WERI-Rb-1 (cell line): Measurements from ENCODE around the gene PCDHB7.
A peak's percentile ranks its signal among the peaks of the same experiment; 100 is the strongest.
"Not testable (repeated sequence)": the region's sequence is repeated elsewhere in the genome, so short reads cannot be mapped to it uniquely, and the experiment has no call there.

ENCODE experiments used
- DNase-seq: peaks from one replicate; pipeline ENCODE4 v3.0.0-alpha.2; 2020
- H3K27ac ChIP-seq: fragments of 250-450 bp; sonication (Bioruptor Pico); 2 replicates; pipeline ENCODE4 v1.5.1; 2020; ENCODE audit warnings: mild to moderate bottlenecking, moderate library complexity
- H3K27me3 ChIP-seq: fragments of 250-450 bp; sonication (Bioruptor Pico); 2 replicates; pipeline ENCODE4 v1.5.1; 2021; ENCODE audit warnings: mild to moderate bottlenecking, low read depth, moderate library complexity; ENCODE audit not compliant: insufficient read depth, severe bottlenecking
- H3K36me3 ChIP-seq: fragments of 250-450 bp; sonication (Bioruptor Pico); 2 replicates; pipeline ENCODE4 v1.5.1; 2020; ENCODE audit warnings: mild to moderate bottlenecking, moderate library complexity
- H3K4me3 ChIP-seq: 2 replicates; pipeline ENCODE4 v1.5.1; 2011; ENCODE audit warnings: low read depth, mild to moderate bottlenecking, control low read depth, low read length
- H3K9me3 ChIP-seq: fragments of 250-450 bp; sonication (Bioruptor Pico); 2 replicates; pipeline ENCODE4 v1.5.1; 2021; ENCODE audit warnings: mild to moderate bottlenecking, moderate library complexity; ENCODE audit not compliant: severe bottlenecking
- CTCF ChIP-seq: IDR thresholded peaks from 2 replicates; pipeline ENCODE4 v1.5.1; 2011; ENCODE audit warnings: low read depth, mild to moderate bottlenecking, control low read depth, inconsistent platforms, low read length

Gene PCDHB7

GRCh38 chr5:141186897-141187512 is 14.6 kb downstream of the PCDHB7 start, which contains the start of gene PCDHB9:
PCDHB9 (plus strand) TSS chr5:141187161; CDS start chr5:141187319, 158 bp downstream.
- peak within 1 kb of the TSS; percentile 56 for H3K27ac ChIP-seq
- no peaks in the 10 kb centered on the region for H3K9me3 ChIP-seq
- no peaks in the 10 kb centered on the region for H3K36me3 ChIP-seq
- TF ChIP-seq CTCF = peak; percentile 69
- H3K4me3 ChIP-seq = peak within 1 kb of the TSS; percentile 51
- no peaks in the 10 kb centered on the region for H3K27me3 ChIP-seq
- DNase-seq = peak; percentile 69

- not testable (repeated sequence) for H3K9me3 ChIP-seq, H3K27ac ChIP-seq, DNase-seq, H3K4me3 ChIP-seq, H3K36me3 ChIP-seq, H3K27me3 ChIP-seq
These were observed 16.2 kb downstream of the PCDHB7 start for GRCh38 chr5:141188682-141189081.

GRCh38 chr5:141189131-141189530 is 16.7 kb downstream of the PCDHB7 start:
- H3K36me3 ChIP-seq, H3K4me3 ChIP-seq, H3K27me3 ChIP-seq, DNase-seq, H3K9me3 ChIP-seq, H3K27ac ChIP-seq: not testable (repeated sequence)

DNA sequence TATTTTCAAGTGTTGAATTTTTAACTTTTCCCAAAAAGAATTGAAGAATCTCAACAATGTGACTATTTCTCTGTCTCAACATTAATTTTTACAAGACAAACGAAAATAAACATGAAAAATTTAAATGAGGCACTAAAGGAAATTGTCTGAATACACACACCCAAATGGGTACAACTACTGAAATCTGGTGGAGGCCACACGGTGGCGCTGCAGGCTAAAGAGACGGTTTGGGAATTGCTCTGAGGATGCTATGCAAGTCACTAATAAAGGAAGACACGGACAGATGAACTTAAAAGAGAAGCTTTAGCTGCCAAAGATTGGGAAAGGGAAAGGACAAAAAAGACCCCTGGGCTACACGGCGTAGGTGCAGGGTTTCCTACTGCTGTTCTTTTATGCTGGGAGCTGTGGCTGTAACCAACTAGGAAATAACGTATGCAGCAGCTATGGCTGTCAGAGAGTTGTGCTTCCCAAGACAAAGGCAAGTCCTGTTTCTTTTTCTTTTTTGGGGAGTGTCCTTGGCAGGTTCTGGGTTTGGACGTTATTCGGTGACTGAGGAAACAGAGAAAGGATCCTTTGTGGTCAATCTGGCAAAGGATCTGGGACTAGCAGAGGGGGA is 19.8 kb downstream of the PCDHB7 start, which contains the start of gene PCDHB10:
Gene PCDHB10 (plus strand): TSS at position 244 of the 616 bp plus-strand sequence. CDS start 200 bp downstream, at position 444.
- DNase-seq = peak; percentile 76
- no peak within 1 kb of the TSS for H3K27ac ChIP-seq
- H3K4me3 ChIP-seq = peak within 1 kb of the TSS; percentile 30
- H3K36me3 ChIP-seq = no peaks in the 10 kb centered on the region
- H3K27me3 ChIP-seq = no peaks in the 10 kb centered on the region
- TF ChIP-seq CTCF = peak; percentile 71
- H3K9me3 ChIP-seq = peaks cover 8% of the 10 kb centered on the region

DNA sequence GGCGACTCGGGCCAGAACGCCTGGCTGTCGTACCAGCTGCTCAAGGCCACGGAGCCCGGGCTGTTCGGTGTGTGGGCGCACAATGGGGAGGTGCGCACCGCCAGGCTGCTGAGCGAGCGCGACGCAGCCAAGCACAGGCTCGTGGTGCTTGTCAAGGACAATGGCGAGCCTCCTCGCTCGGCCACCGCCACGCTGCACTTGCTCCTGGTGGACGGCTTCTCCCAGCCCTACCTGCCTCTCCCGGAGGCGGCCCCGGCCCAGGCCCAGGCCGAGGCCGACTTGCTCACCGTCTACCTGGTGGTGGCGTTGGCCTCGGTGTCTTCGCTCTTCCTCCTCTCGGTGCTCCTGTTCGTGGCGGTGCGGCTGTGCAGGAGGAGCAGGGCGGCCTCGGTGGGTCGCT is 21.9 kb downstream of the PCDHB7 start:
- not testable (repeated sequence) for H3K27ac ChIP-seq, H3K4me3 ChIP-seq, H3K36me3 ChIP-seq, DNase-seq, H3K27me3 ChIP-seq
- H3K9me3 ChIP-seq = peaks cover 10% of the 10 kb centered on the region

GRCh38 chr5:141196363-141196762 is 23.9 kb downstream of the PCDHB7 start:
- DNase-seq = no peak
- no peak for TF ChIP-seq CTCF
- Histone ChIP-seq H3K27me3 (no peaks in the 10 kb centered on the region), H3K36me3 (peaks cover 5% of the 10 kb centered on the region; the same call in 1 of the 2 replicates), H3K27ac (no peak overlapping the region), H3K4me3 (no peak overlapping the region), H3K9me3 (peaks cover 20% of the 10 kb centered on the region)

DNA sequence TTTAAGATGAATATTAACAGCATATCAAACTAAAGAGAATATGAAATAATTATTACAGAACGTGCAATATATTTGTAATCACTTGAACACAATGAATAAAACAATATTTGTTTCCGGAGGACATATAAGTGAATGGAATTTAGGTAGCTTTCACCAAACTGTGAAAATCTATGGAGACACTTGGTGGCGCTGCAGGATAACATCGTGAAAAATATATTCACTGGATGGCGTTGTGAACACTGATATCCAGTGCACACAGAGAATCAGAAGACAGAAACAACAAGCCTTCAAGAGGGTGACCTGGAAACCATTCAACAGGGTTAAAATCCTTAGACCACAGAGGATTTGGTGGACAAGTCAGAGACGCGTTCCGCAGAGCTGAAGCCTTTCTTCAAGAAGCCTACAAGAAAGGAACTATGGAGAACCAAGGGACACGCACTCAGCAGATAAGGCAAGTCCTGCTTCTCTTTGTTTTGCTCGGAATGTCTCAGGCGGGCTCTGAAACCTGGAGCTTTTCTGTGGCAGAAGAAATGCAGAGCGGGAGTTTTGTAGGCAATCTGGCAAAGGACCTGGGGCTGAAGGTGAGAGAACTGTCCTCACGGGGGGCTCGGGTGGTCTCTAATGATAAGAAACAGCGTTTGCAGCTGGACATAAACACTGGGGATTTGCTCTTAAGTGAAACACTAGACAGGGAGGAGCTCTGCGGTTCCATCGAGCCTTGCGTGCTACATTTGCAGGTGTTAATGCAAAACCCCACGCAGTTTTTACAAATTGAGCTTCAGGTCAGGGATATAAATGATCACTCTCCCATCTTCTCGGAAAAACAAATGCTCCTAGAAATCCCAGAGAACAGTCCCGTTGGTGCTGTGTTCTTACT is 27.2 kb downstream of the PCDHB7 start, which contains the start of gene PCDHB11:
Gene PCDHB11 (plus strand): TSS at position 269 of the 877 bp plus-strand sequence. CDS start 148 bp downstream, at position 417.
- H3K9me3 ChIP-seq = peaks cover 22% of the 10 kb centered on the region
- H3K4me3 ChIP-seq = peak within 1 kb of the TSS; percentile 77
- DNase-seq = peak; percentile 69
- peaks cover 18% of the 10 kb centered on the region for H3K36me3 ChIP-seq
- H3K27me3 ChIP-seq = no peaks in the 10 kb centered on the region
- TF ChIP-seq CTCF = peak; percentile 49
- peak within 1 kb of the TSS; percentile 82 for H3K27ac ChIP-seq

DNA sequence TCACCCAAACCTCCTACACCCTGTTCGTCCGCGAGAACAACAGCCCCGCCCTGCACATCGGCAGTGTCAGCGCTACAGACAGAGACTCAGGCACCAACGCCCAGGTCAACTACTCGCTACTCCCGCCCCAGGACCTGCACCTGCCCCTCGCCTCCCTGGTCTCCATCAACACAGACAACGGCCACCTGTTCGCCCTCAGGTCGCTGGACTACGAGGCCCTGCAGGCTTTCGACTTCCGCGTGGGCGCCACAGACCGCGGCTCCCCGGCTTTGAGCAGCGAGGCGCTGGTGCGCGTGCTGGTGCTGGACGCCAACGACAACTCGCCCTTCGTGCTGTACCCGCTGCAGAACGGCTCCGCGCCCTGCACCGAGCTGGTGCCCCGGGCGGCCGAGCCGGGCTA is 28.7 kb downstream of the PCDHB7 start:
- H3K27ac ChIP-seq, H3K4me3 ChIP-seq, H3K27me3 ChIP-seq, DNase-seq: not testable (repeated sequence)
- H3K9me3 ChIP-seq = peaks cover 22% of the 10 kb centered on the region
- H3K36me3 ChIP-seq = peaks cover 18% of the 10 kb centered on the region

GRCh38 chr5:141201646-141202045 is 29.2 kb downstream of the PCDHB7 start:
- H3K27me3 ChIP-seq, H3K4me3 ChIP-seq, H3K27ac ChIP-seq, DNase-seq: not testable (repeated sequence)
- H3K36me3 ChIP-seq = peaks cover 18% of the 10 kb centered on the region
- H3K9me3 ChIP-seq = peaks cover 16% of the 10 kb centered on the region
